ENCODE measurements around the gene SLAMF8.

Gene SLAMF8

GRCh38 chr1:159821171-159821867 is 5.4 kb upstream of the SLAMF8 start:
- no peak for DNase-seq

- DNase-seq, result no peak
Observed at GRCh38 chr1:159823406-159823805, 3.3 kb upstream of the SLAMF8 start.

GRCh38 chr1:159825564-159825963 is 1.1 kb upstream of the SLAMF8 start:
- DNase-seq, result no peak

DNA sequence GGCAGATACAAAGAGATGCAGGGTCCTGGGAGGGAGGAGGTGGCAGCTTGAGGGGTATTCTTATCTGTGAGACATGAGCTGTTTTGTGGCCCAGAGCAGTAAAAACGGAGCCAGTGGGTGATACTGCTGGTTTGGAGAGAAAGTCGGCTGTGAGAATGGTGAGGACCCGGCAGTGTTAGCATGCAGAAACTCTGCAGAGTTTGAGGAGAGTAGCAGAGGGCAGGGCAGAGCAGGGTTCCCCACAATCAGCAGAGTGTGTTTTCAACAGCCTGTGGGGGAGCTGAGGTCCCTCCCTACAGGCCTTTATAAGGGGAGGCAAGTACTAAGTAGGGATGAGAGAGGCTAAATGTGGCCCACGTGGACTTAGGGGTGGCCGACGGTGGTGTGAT is 423 bp downstream of the SLAMF8 start:
- no peak for DNase-seq

DNA sequence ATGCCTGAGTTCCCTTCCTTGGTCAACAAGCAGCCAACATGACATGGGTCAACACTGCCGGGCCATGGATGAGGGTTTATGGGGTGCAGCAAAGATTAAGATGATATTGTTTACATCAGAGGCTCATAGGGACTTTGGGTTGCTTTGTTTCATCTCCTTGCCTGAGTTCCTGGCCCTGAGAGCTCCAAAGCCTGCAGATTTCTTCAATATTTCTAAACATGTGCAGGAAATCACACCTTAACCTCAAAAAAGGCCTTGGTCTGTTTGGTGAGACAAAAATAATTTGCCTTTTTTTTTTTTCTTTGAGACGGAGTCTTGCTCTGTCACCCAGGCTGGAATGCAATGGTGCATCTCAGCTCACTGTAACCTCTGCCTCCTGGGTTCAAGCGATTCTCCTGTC is 876 bp downstream of the SLAMF8 start:
- DNase-seq, result no peak

- no peak for DNase-seq
Observed at GRCh38 chr1:159828176-159828575, 1.5 kb downstream of the SLAMF8 start.

DNA sequence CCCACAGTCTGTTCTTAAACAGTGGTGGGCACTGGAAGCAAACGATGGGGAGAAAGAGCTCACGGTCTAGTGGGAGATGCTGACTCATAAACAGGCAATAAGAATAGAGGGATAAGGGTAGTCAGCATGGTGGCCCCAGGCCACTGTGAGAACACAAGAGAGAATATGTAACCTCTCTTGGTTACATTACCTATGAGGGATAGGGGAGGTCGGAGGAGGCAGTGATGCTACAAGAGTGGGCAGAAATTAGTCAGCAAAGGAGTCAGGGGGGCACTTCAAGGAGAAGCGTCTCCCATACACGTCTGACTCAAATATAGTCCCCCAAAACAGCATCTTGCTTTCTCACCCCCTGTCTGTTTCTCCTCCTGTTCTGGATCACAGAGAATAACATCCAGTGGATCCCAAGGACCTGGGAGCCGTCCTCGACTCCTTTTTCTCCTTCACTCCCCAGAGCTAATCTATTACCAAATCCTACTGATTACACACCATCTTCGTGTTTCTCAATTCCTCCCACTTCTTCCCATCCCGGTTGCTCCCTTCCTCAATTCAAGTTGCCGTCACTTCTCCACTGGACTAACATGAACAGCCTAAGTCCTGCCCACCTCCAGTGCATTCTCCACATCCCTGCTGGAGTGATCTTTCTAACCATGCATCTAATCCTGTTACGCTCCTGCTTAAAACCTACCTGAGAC is 2.1 kb downstream of the SLAMF8 start:
- DNase-seq, result no peak

- DNase-seq, result no peak
Observed at GRCh38 chr1:159829273-159829634, 2.6 kb downstream of the SLAMF8 start.

GRCh38 chr1:159829822-159830465 is 3.3 kb downstream of the SLAMF8 start:
- peak; percentile 39 for DNase-seq

DNA sequence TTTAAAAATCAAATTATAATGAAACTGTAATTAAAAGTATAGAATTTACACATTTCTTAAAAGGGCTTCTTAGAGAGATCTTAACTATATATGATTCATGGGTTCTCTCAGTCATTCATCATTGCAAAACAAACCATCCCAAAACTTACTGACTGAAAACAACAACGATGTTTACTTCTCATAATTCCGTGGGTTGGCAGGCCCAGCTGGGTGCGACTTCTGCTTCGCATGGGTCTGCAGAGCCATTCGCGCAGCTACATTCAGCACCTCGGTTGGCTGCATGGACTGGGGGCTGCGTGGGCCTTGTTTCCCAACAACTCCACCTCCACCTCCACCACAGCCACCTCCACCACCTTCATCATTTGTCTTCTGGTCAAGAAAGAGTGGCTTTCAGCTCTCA is 4.0 kb downstream of the SLAMF8 start:
- DNase-seq, result no peak

- DNase-seq, result peak; percentile 32
Observed at GRCh38 chr1:159831412-159832141, 4.9 kb downstream of the SLAMF8 start.

- no peak for DNase-seq
Observed at GRCh38 chr1:159832309-159832708, 5.6 kb downstream of the SLAMF8 start.

DNA sequence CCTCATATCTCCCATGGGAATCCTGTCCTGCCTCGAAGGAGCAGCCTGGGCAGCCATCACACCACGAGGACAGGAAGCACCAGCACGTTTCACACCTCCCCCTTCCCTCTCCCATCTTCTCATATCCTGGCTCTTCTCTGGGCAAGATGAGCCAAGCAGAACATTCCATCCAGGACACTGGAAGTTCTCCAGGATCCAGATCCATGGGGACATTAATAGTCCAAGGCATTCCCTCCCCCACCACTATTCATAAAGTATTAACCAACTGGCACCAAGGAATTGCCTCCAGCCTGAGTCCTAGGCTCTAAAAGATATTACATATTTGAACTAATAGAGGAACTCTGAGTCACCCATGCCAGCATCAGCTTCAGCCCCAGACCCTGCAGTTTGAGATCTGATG is 8.7 kb downstream of the SLAMF8 start:
- DNase-seq, result no peak

DNA sequence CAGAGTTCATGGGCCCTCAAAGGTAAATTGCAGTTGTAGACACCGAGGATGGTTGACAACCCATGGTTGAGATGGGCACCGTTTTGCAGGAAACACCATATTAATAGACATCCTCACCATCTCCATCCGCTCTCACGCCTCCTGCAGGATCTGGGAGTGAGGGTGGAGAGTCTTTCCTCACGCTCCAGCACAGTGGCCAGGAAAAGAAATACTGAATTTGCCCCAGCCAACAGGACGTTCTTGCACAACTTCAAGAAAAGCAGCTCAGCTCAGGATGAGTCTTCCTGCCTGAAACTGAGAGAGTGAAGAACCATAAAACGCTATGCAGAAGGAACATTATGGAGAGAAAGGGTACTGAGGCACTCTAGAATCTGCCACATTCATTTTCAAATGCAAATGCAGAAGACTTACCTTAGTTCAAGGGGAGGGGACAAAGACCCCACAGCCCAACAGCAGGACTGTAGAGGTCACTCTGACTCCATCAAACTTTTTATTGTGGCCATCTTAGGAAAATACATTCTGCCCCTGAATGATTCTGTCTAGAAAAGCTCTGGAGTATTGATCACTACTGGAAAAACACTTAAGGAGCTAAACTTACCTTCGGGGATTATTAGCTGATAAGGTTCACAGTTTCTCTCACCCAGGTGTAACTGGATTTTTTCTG is 9.3 kb downstream of the SLAMF8 start:
- no peak for DNase-seq

DNA sequence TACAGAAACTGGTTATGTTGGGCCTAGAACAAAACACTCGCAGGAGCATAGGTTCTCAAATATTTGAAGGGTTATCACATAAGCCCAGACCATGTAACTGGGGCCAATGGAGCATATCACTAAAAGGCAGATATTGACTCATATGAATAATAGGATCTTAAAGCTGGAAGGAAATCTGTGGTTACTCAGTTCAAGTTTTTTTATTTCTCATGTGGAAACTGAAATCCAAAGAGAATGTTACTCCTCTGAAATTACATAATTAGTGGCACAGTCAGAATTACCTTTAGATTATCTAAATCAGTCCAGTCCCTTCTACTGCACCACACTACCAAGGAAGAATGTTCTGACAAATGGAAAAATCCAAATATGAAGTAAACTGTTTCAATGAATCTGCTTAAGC is 12.0 kb downstream of the SLAMF8 start:
- DNase-seq, result no peak

GRCh38 chr1:159839116-159839849 is 12.6 kb downstream of the SLAMF8 start:
- DNase-seq, result no peak

GRCh38 chr1:159841749-159842148 is 15.1 kb downstream of the SLAMF8 start:
- peak; percentile 42 for DNase-seq

DNA sequence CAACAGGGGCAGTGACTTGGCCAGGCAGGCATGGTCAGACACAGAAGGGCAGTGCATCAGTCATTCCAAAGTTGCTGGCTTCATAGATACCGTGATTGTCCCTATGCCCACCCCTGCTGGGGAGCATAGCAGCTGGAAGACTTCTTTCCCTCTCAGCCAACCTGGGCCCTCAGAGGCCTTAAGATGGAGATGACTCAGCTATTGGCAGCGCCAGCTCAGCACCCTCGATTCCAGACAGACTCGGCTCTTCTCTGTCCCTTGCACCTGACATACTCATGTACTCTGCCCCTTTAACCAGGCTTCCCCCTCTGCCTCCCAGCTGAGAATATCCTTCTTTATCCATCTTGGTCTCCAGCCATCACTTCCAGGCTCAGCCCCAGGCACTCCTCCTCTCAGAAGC is 16.8 kb downstream of the SLAMF8 start:
- no peak for DNase-seq

DNA sequence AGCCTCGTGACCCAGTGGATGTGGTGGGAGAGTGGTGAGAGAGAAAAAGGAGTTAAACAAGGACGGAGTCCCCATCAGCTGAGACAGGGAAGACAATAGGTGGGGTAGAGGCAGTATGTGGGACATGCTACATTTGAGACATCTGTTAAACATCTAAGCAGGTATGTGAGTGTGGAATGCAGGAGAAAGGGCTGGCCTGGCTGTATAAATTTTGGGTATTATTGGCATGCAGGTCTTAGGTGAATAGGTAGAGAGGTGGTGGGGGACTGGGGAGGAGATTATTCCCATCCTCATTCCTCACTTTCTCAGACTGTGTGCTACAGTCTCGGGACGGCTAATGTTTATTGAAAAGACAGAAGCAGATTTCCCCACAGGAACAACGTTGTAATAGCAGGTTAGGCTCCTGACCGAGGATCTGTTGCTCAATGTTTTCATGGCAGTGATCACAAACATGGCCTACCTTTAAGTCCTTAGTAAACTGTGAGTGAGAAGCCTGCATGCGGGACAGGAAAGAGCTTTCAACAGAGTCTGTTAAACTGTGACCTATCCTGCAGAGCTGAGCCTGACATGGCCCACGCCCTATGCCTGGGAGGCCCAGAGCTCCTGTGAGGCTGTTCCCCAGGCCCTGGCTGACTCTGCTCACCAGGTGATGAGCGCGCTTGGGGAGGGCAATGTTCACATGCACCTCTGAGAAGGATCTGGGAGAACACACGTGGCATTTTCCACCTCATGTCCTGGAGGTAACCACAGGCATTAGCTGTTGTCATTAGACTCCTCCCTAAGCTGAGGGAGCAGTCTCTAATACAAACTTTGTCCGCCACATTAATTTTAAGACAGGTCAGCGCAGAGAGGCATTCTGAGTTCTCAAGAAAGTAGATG is 19.3 kb downstream of the SLAMF8 start:
- DNase-seq, result no peak

GRCh38 chr1:159847231-159847630 is 20.6 kb downstream of the SLAMF8 start:
- DNase-seq, result no peak

DNA sequence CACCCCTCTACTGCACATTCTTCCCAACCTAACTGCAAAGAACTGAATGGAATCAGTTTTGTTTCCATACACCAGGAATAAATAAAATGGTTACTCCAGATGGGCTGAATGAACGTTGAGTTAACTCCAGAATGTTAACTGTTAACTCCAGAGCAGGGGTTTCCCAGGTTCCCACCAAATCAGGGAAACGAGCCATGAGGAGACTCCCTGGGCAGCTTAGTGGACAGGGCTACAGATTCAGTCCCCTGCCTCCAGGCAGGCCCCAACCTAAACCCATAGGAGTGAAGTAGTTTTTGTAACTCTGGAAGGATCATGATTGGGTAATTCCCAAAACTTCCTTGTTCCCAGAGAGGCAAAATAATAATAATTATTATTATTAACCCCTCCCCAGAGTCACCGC is 21.7 kb downstream of the SLAMF8 start:
- DNase-seq, result no peak

Measured in right hindlimb (tissue), 1 donor.